Small intestine (tissue), 7 donors: ENCODE results near the gene NOL3. TPM values are rescaled to one million over a fixed set of nuclear protein-coding genes. Genes with fewer than 3 reads are reported as not detected.

ENCODE experiments used
- DNase-seq, 2 donors: peaks; one replicate each; pipeline versions ENCODE4 v3.0.0 to v3.0.0-alpha.2; 2013
- FAIRE-seq: peaks from 2 replicates; lab custom pipeline; 2012; peaks lifted over from hg19 to GRCh38; lab: Jason Lieb, UNC
- H3K27ac ChIP-seq, 3 donors: one replicate each; pipeline ENCODE4 v1.5.1; 2013; ENCODE audit warnings: low read length in 2 of 3, mild to moderate bottlenecking in 2 of 3, control low read depth in 1 of 3, inconsistent platforms in 1 of 3, low read depth in 1 of 3, moderate library complexity in 1 of 3
- H3K27me3 ChIP-seq, 3 donors: one replicate each; pipeline ENCODE4 v1.6.1; 2013; ENCODE audit warnings: low read length in 3 of 3, inconsistent platforms in 1 of 3; ENCODE audit not compliant: control insufficient read depth in 3 of 3, insufficient read depth in 3 of 3
- H3K36me3 ChIP-seq, 3 donors: one replicate each; pipeline ENCODE4 v1.6.1; 2013; ENCODE audit warnings: low read length in 3 of 3, inconsistent platforms in 1 of 3, low read depth in 1 of 3, mild to moderate bottlenecking in 1 of 3, moderate library complexity in 1 of 3; ENCODE audit not compliant: control insufficient read depth in 3 of 3, insufficient read depth in 2 of 3
- H3K4me1 ChIP-seq, 3 donors: one replicate each; pipeline ENCODE4 v1.6.1; 2013; ENCODE audit warnings: low read length in 2 of 3, inconsistent platforms in 1 of 3, low read depth in 1 of 3, mild to moderate bottlenecking in 1 of 3, moderate library complexity in 1 of 3; ENCODE audit not compliant: control insufficient read depth in 3 of 3, insufficient read depth in 2 of 3
- H3K4me3 ChIP-seq, 3 donors: one replicate each; pipeline ENCODE4 v1.5.1; 2013; ENCODE audit warnings: low read length in 3 of 3, control low read depth in 1 of 3, inconsistent platforms in 1 of 3, low read depth in 1 of 3, mild to moderate bottlenecking in 1 of 3, moderate library complexity in 1 of 3
- H3K9me3 ChIP-seq, 2 donors: one replicate each; pipeline ENCODE4 v1.6.1; 2013; ENCODE audit warnings: low read depth in 1 of 2, low read length in 1 of 2; ENCODE audit not compliant: control insufficient read depth in 2 of 2, insufficient read depth in 1 of 2
- WGBS, 3 donors: extraction: QIAGEN DNeasy Blood & Tissue Kit; methylation state at CpG; one replicate each; pipeline ENCODE4 v1.1.7; 2013; 5-methylcytosine and 5-hydroxymethylcytosine counted together
- polyA plus RNA-seq, 4 donors: library from polyadenylated mRNA; stranded (reverse) in 3 of 4; unstranded in 1 of 4; fragments of 200-250 nt in 3 of 4; fragments of 120-200 nt in 1 of 4; gene quantifications; one replicate each; pipeline versions ENCODE4 v1.2.1 to v1.2.3, GENCODE V29; 2013
- donor health status: healthy with polysubstance abuse.
- donor health status: control.
- donor health status: control.
- donor health status: Bipolar disorder and iron deficiency.
- donor health status: healthy.

NOL3 gene
- polyA plus RNA-seq, 4 donors: 4.5 to 17.1 (median 9.5) TPM

DNA sequence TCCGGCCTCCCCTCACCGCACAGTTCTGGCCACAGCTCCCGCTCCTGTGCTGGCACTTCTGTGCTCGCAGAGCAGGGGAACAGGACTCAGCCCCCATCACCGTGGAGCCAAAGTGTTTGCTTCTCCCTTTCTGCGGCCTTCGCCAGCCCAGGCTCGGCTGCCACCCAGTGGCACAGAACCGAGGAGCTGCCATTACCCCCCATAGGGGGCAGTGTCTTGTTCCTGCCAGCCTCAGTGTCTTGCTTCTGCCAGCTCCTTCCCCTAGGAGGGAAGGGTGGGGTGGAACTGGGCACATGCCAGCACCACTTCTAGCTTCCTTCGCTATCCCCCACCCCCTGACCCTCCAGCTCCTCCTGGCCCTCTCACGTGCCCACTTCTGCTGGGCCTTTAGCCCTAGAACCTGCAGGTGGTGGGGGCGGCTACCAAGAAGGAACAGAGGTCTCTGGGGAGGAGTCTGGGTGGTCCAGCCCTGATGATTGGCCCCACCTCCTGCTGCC is 27.9 kb downstream of the NOL3 start:
- Histone ChIP-seq H3K27me3 (no peaks in the 10 kb centered on the region), H3K4me1 (peaks cover 2 to 24% (median 7%) of the 10 kb centered on the region in 3 donors), H3K4me3 (peak overlapping the region in 1 of 3 donors; percentile 0), H3K9me3 (no peaks in the 10 kb centered on the region), H3K27ac (peak overlapping the region; percentile 93 to 99 (median 97)), H3K36me3 (peaks cover 11 to 85% (median 32%) of the 10 kb centered on the region in 3 donors)
- WGBS, 3 donors: 36 to 54% (median 47%) methylated on average over 11 to 12 of the region's 12 CpGs
- DNase-seq: peak; percentile 65 to 82
- no peak for FAIRE-seq

DNA sequence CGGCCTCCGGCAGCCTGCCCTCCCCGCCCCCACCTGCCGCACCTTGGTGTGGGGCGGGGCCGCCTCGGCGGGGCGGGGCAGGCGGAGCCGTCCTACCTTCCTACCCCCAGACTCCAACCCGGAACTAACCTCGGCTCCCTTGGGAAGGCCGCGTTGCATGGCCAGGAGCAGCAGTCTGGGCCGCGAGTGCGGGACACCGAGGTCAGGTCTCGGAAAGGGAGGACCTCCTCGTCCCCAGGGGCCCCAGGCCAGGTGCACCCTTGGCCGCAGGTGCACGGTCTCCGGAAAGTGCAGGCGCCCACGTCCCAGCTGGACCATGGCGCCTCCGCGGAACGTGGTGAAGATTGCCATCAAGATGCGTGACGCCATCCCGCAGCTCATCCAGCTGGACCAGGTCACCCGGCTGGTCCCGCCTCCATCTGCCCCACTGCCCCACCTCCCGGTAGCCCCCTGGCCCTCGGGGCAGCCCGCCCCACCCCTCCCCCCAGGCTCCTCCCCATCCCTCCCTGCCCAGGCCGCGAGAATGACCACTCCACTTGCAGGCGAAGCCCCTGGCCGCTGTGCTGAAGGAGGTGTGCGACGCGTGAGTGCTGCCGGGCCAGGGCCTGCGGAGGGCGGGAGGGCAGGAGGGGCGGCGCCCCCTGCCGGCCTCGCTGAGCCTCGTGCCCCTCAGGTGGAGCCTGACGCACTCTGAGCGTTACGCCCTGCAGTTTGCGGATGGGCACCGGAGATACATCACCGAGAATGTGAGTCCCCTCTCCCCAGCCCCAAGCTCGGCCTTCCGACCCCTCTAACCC is 28.9 kb downstream of the NOL3 start, which contains the start of gene ELMO3:
ELMO3 (plus strand) TSS at position 121 of the 797 bp plus-strand sequence; CDS start at position 317, 196 bp downstream.
- H3K9me3 ChIP-seq: no peaks in the 10 kb centered on the region
- no peaks in the 10 kb centered on the region for H3K27me3 ChIP-seq
- FAIRE-seq (no peak), DNase-seq (peak; percentile 91 to 92)
- 15 to 43% (median 33%) methylated on average over 45 to 61 of the region's 61 CpGs for WGBS, 3 donors
- H3K27ac ChIP-seq: peak within 1 kb of the TSS; percentile 93 to 99 (median 97)
- peaks cover 0 to 17% (median 2%) of the 10 kb centered on the region in 3 donors for H3K4me1 ChIP-seq
- peak within 1 kb of the TSS; percentile 10 to 93 (median 65) for H3K4me3 ChIP-seq
- peaks cover 13 to 86% (median 37%) of the 10 kb centered on the region in 3 donors for H3K36me3 ChIP-seq

DNA sequence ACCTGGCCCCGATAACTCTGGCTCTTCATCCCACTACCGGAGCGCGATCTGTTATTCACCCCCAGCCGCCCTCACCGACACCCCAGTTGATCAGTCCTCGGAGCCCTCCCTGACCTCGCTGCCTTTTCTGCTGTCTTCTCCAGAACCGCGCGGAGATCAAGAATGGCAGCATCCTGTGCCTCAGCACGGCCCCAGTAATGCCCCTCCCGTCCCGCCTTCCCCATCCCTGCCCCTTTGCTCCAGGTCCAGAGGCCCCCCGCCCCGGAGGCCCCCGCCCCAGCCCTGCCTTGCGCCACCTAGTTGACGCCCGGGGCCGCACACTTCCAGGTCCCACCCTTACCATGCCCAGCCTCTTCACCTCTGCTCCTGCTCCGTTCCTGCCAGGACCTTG is 29.5 kb downstream of the NOL3 start:
- peaks cover 13 to 85% (median 38%) of the 10 kb centered on the region in 3 donors for H3K36me3 ChIP-seq

DNA sequence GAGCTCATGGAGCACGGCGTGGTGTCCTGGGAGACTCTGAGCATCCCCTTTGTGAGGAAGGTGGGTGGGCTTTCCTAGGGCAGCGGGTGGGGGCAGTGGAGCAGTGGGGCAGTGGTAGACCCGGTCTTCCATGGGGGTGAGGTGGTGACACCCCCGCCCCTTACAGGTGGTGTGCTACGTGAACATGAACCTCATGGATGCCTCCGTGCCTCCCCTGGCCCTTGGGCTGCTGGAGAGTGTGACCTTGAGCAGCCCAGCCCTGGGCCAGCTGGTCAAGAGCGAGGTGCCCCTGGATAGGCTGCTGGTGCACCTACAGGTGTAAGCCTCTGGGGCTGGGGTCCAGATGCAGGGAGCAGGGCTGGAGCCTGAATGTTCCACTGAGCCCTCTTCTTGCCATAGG is 30.2 kb downstream of the NOL3 start:
- no peak overlapping the region for H3K27ac ChIP-seq
- DNase-seq (no peak), FAIRE-seq (no peak)
- WGBS, 3 donors: 89 to 94% (median 90%) methylated on average over 8 of the region's 8 CpGs
- peaks cover 10 to 80% (median 38%) of the 10 kb centered on the region in 3 donors for H3K36me3 ChIP-seq
- H3K9me3 ChIP-seq: no peaks in the 10 kb centered on the region
- H3K4me3 ChIP-seq: peak overlapping the region in 1 of 3 donors; percentile 93
- H3K4me1 ChIP-seq: peaks cover 0 to 17% (median 2%) of the 10 kb centered on the region in 3 donors
- H3K27me3 ChIP-seq: no peaks in the 10 kb centered on the region

More for the DNA sequence above, 29.5 kb downstream of the NOL3 start:
- DNase-seq (peak; percentile 46 to 69), FAIRE-seq (no peak)
- 14 to 42% (median 22%) methylated on average over 22 of the region's 22 CpGs for WGBS, 3 donors
- Histone ChIP-seq H3K4me1 (peaks cover 0 to 17% (median 2%) of the 10 kb centered on the region in 3 donors), H3K27me3 (no peaks in the 10 kb centered on the region), H3K9me3 (no peaks in the 10 kb centered on the region), H3K27ac (peak overlapping the region in 2 of 3 donors; percentile 14 to 99), H3K4me3 (peak overlapping the region in 2 of 3 donors; percentile 65 to 93)

DNA sequence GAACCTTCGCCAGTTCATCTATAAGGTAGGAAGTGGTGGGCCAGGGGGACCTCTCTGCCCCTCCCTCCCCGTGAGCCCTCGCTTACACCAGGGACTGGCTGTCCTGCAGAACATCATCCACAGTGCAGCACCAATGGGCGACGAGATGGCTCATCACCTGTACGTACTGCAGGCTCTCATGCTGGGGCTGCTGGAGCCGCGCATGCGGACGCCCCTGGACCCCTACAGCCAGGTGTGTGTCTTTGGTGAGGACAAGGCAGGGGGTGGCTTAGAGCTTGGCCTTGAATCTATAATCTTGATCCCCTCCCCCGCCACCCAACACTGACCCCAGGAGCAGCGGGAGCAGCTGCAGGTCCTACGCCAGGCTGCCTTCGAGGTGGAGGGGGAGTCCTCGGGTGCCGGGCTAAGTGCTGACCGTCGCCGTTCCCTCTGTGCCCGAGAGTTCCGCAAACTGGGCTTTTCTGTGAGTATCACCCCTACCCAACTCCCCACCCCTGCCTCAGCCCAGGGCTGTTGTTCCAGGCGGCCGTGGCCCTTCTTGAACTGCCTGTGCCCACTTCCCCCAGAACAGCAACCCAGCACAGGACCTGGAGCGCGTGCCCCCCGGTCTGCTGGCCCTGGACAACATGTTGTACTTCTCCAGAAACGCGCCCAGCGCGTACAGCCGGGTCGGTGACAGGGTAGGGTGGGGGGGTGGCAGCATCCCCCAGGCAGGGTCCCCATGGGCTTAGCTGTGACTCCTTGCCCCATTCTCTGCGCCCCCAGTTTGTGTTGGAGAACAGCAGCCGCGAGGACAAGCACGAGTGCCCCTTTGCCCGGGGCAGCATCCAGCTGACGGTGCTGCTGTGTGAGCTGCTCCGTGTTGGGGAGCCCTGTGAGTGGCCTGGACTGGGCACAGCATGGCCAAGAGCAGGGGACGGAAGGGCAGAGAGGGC is 31.3 kb downstream of the NOL3 start:
- 93 to 96% (median 94%) methylated on average over 39 to 40 of the region's 40 CpGs for WGBS, 3 donors

DNA sequence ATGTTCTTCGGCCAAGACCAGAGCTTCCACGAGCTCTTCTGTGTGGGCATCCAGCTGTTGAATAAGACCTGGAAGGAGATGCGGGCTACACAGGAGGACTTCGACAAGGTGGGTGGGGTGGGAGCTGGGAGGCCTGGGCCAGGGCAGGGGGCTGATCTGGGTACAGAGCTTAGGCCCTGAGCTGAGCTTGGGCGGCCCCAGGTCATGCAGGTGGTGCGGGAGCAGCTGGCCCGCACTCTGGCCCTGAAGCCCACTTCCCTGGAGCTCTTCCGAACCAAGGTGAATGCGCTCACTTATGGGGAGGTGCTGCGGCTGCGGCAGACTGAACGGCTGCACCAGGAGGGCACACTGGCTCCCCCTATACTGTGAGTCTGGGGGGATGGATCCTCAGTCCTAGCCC is 32.1 kb downstream of the NOL3 start:
- no peaks in the 10 kb centered on the region for H3K27me3 ChIP-seq
- H3K9me3 ChIP-seq: no peaks in the 10 kb centered on the region
- no peak overlapping the region for H3K4me3 ChIP-seq
- WGBS, 3 donors: 94 to 97% (median 94%) methylated on average over 11 to 12 of the region's 12 CpGs
- DNase-seq (no peak), FAIRE-seq (no peak)
- peaks cover 0 to 17% (median 2%) of the 10 kb centered on the region in 3 donors for H3K4me1 ChIP-seq
- peaks cover 5 to 77% (median 24%) of the 10 kb centered on the region in 3 donors for H3K36me3 ChIP-seq
- no peak overlapping the region for H3K27ac ChIP-seq

More for the DNA sequence above, 31.3 kb downstream of the NOL3 start:
- Histone ChIP-seq H3K36me3 (peaks cover 5 to 78% (median 31%) of the 10 kb centered on the region in 3 donors), H3K4me3 (no peak overlapping the region), H3K27me3 (no peaks in the 10 kb centered on the region), H3K9me3 (no peaks in the 10 kb centered on the region), H3K27ac (no peak overlapping the region), H3K4me1 (peaks cover 0 to 17% (median 2%) of the 10 kb centered on the region in 3 donors)
- FAIRE-seq (no peak), DNase-seq (no peak)

DNA sequence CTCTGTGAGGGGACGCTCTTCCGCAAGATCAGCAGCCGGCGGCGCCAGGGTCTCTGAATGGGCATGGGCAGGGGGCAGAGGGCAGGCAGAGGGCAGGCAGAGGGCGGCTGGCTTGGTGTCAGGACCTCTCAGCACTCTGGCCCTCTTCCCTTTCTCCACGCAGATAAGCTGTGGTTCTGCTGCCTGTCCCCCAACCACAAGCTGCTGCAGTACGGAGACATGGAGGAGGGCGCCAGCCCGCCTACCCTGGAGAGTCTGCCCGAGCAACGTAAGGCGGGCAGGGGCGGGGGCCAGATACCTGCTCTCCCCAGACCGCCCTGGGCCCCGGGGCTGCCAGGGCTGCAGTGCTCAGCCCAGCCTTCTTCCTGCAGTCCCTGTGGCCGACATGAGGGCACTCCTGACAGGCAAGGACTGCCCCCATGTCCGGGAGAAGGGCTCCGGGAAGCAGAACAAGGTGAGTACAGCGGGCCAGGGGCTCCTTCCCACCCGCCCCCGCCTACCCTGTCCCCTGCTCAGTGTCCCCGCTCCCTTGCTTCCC is 32.7 kb downstream of the NOL3 start:
- H3K27ac ChIP-seq: no peak overlapping the region
- H3K27me3 ChIP-seq: no peaks in the 10 kb centered on the region
- 92 to 95% (median 94%) methylated on average over 19 to 23 of the region's 23 CpGs for WGBS, 3 donors
- peaks cover 2 to 74% (median 21%) of the 10 kb centered on the region in 3 donors for H3K36me3 ChIP-seq
- H3K9me3 ChIP-seq: no peaks in the 10 kb centered on the region
- peaks cover 0 to 14% (median 2%) of the 10 kb centered on the region in 3 donors for H3K4me1 ChIP-seq
- DNase-seq: no peak
- FAIRE-seq: no peak
- no peak overlapping the region for H3K4me3 ChIP-seq
